ENCODE measurements around the gene ING3. TPM values are rescaled to one million over a fixed set of nuclear protein-coding genes. Genes with fewer than 3 reads are reported as not detected.

Gene ING3
- total RNA-seq, 1 experiment from 2014 or later, result 12.6 TPM

GRCh38 chr7:120987280-120987679 is 36.7 kb downstream of the ING3 start (continued):
- TF ChIP-seq, protein P1, sequence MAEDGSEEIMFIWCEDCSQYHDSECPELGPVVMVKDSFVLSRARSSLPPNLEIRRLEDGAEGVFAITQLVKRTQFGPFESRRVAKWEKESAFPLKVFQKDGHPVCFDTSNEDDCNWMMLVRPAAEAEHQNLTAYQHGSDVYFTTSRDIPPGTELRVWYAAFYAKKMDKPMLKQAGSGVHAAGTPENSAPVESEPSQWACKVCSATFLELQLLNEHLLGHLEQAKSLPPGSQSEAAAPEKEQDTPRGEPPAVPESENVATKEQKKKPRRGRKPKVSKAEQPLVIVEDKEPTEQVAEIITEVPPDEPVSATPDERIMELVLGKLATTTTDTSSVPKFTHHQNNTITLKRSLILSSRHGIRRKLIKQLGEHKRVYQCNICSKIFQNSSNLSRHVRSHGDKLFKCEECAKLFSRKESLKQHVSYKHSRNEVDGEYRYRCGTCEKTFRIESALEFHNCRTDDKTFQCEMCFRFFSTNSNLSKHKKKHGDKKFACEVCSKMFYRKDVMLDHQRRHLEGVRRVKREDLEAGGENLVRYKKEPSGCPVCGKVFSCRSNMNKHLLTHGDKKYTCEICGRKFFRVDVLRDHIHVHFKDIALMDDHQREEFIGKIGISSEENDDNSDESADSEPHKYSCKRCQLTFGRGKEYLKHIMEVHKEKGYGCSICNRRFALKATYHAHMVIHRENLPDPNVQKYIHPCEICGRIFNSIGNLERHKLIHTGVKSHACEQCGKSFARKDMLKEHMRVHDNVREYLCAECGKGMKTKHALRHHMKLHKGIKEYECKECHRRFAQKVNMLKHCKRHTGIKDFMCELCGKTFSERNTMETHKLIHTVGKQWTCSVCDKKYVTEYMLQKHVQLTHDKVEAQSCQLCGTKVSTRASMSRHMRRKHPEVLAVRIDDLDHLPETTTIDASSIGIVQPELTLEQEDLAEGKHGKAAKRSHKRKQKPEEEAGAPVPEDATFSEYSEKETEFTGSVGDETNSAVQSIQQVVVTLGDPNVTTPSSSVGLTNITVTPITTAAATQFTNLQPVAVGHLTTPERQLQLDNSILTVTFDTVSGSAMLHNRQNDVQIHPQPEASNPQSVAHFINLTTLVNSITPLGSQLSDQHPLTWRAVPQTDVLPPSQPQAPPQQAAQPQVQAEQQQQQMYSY (CRISPR knock-in tag; IDR thresholded peaks at IDR 0.05), result no peak
- TF ChIP-seq GTF2I (CRISPR knock-in tag; conservative IDR thresholded peaks at IDR 0.05), result no peak
- TF ChIP-seq, protein P2, sequence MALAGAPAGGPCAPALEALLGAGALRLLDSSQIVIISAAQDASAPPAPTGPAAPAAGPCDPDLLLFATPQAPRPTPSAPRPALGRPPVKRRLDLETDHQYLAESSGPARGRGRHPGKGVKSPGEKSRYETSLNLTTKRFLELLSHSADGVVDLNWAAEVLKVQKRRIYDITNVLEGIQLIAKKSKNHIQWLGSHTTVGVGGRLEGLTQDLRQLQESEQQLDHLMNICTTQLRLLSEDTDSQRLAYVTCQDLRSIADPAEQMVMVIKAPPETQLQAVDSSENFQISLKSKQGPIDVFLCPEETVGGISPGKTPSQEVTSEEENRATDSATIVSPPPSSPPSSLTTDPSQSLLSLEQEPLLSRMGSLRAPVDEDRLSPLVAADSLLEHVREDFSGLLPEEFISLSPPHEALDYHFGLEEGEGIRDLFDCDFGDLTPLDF (CRISPR knock-in tag; IDR thresholded peaks at IDR 0.05), result no peak
- no peak for TF ChIP-seq MYBL2 (CRISPR knock-in tag; IDR thresholded peaks at IDR 0.05)
- no peak for TF ChIP-seq ELF4 (CRISPR knock-in tag; IDR thresholded peaks at IDR 0.05; ENCODE audit: low read depth)
- no peak for TF ChIP-seq KAT7 (CRISPR knock-in tag; IDR thresholded peaks at IDR 0.05; ENCODE audit: borderline replicate concordance)

- Mint-ChIP-seq H3K36me3 (no peaks in the 10 kb centered on the region), H3K4me3 (peak overlapping the region; percentile 78), H3K27me3 (ENCODE audit: low read depth) (peaks cover 25% of the 10 kb centered on the region), H3K27ac (no peak overlapping the region), H3K4me1 (peaks cover 11% of the 10 kb centered on the region), H3K9me3 (no peaks in the 10 kb centered on the region)
- TF ChIP-seq ZNF138 (CRISPR knock-in tag; conservative IDR thresholded peaks at IDR 0.05) (no peak), ZNF263 (CRISPR knock-in tag; IDR thresholded peaks at IDR 0.05; ENCODE audit: low read depth) (no peak), ZNF671 (CRISPR knock-in tag; IDR thresholded peaks at IDR 0.05) (no peak), CTCF (IDR thresholded peaks at IDR 0.05) (peak; percentile 89)
- ATAC-seq (peak; percentile 92), DNase-seq (ENCODE audit: low spot score) (peak; percentile 82)
- ChIA-PET CTCF (interaction anchor here (0.8 to 4.9 kb wide), 16 partner anchors 8 to 341 kb away, joined by 3 to 50 read pairs (median 4); no protein-coding TSS in a partner anchor), POLR2A (interaction anchor here (1.3 kb wide), 1 partner anchor 37 kb away, joined by 3 read pairs; the partner anchor contains the start of gene ING3)
Observed at GRCh38 chr7:120987683-120988590, 37.4 kb downstream of the ING3 start.

DNA sequence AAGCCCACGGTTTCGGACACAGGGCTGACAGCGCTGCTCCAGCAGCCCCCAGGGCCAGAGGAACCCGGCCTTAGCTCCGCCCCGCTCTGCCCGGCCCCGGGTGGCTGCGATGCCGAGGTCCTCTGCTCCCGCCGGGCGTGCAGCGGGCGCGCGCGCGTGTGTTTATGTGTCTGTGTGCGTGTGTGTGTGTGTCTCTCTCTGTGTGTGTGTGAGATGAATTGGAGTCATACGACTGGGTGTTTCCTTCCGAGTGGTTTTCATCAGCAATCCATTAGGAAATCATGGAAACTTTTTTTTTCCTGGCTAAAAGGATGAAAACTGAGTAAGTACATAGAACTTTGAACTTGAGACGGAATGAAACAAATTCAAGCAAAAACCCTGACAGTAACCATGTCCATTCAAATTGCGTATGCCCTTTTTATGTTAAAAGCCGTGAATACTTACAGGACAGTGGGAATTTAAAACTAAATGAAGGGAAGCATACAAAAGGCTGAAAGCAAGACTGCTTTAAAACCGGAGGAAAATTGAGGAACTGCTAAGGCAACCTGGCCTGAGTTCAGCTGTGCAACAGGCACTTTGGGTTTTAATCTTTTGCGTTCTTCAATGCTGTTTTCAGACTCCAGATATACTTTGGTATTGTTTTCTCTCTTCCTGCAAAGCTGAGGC is 38.1 kb downstream of the ING3 start, which contains the start of gene CPED1:
Gene CPED1 (plus strand): TSS at position 121 of the 666 bp plus-strand sequence. CDS start 911 bp downstream, outside the sequence.
- peak; percentile 67 for DNase-seq (ENCODE audit: low spot score)
- CTCF ChIA-PET, result interaction anchor here (0.5 to 4.9 kb wide), 18 partner anchors 9 to 341 kb away, joined by 3 to 50 read pairs (median 4); partner anchors contain the start of gene ING3
- Mint-ChIP-seq H3K27me3 (ENCODE audit: low read depth) (peaks cover 25% of the 10 kb centered on the region), H3K36me3 (no peaks in the 10 kb centered on the region), H3K27ac (no peak within 1 kb of the TSS), H3K9me3 (no peaks in the 10 kb centered on the region), H3K4me1 (peaks cover 14% of the 10 kb centered on the region), H3K4me3 (peak within 1 kb of the TSS; percentile 78)
- POLR2A ChIA-PET, result interaction anchor here (1.3 kb wide), 1 partner anchor 38 kb away, joined by 3 read pairs; the partner anchor contains the start of gene ING3
- peak; percentile 93 for ATAC-seq
- TF ChIP-seq ATF2 (CRISPR knock-in tag; IDR thresholded peaks at IDR 0.05; ENCODE audit: borderline replicate concordance, low read depth) (no peak), RORB (CRISPR knock-in tag; IDR thresholded peaks at IDR 0.05) (no peak), MXD4 (CRISPR knock-in tag; IDR thresholded peaks at IDR 0.05; ENCODE audit: borderline replicate concordance) (no peak)
- TF ChIP-seq, protein P1 (CRISPR knock-in tag; IDR thresholded peaks at IDR 0.05), result no peak
